GM12801 (cell line): Measurements from ENCODE around the gene S1PR1.

Experiments
- TF ChIP-seq, protein P1 (sequence below): IDR thresholded peaks from one replicate; pipeline ENCODE4 v1.5.1; 2011; ENCODE audit warnings: control low read depth; ENCODE audit not compliant: insufficient read length; ENCODE audit errors: extremely low read depth

S1PR1 gene

GRCh38 chr1:101215363-101216011 lies 21.3 kb upstream of the S1PR1 start:
- TF ChIP-seq, protein P1, sequence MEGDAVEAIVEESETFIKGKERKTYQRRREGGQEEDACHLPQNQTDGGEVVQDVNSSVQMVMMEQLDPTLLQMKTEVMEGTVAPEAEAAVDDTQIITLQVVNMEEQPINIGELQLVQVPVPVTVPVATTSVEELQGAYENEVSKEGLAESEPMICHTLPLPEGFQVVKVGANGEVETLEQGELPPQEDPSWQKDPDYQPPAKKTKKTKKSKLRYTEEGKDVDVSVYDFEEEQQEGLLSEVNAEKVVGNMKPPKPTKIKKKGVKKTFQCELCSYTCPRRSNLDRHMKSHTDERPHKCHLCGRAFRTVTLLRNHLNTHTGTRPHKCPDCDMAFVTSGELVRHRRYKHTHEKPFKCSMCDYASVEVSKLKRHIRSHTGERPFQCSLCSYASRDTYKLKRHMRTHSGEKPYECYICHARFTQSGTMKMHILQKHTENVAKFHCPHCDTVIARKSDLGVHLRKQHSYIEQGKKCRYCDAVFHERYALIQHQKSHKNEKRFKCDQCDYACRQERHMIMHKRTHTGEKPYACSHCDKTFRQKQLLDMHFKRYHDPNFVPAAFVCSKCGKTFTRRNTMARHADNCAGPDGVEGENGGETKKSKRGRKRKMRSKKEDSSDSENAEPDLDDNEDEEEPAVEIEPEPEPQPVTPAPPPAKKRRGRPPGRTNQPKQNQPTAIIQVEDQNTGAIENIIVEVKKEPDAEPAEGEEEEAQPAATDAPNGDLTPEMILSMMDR, result no peak

DNA sequence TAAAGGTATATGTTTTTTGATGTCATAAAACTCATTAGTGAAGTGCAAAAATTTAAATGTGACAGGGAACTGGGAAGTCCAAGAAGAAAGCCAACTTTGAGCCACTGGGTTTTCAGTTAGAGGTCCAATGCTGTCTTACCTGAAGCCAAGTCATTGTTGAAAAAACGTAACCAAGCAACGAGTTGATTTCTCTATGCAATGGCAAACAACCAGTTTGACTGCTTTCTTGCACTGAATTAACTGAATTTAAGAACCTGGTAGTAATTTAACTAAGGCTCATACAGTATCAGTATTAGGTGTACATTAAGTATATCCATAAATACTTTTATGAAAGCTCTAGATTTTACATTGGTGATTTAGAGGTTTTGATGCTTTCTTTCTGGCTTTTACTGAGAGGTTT lies 20.2 kb upstream of the S1PR1 start:
- TF ChIP-seq, protein P1, result no peak

- TF ChIP-seq, protein P1, result no peak
Measured at GRCh38 chr1:101217148-101217547, 19.7 kb upstream of the S1PR1 start.

GRCh38 chr1:101219924-101220870 lies 16.6 kb upstream of the S1PR1 start:
- TF ChIP-seq, protein P1, result no peak

DNA sequence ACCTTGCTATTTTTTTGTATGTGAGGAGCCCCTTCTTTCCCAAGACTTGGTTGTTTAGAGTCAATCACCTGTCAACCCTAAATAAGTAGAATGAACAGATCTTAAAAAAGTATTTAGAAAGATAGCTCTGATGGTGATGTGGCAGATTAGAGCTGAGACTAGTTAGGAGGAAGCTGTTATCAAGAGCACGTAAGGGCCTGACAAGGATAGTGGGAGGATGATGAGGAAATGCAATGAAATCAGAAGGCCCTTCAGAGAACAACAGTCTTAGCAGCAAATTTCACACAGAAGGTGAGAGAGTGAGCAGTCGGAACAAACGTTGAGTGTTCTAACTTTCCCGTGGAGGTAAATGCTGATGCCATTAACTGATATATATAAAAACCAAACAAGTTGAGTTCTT lies 15.9 kb upstream of the S1PR1 start:
- TF ChIP-seq, protein P1, result no peak

DNA sequence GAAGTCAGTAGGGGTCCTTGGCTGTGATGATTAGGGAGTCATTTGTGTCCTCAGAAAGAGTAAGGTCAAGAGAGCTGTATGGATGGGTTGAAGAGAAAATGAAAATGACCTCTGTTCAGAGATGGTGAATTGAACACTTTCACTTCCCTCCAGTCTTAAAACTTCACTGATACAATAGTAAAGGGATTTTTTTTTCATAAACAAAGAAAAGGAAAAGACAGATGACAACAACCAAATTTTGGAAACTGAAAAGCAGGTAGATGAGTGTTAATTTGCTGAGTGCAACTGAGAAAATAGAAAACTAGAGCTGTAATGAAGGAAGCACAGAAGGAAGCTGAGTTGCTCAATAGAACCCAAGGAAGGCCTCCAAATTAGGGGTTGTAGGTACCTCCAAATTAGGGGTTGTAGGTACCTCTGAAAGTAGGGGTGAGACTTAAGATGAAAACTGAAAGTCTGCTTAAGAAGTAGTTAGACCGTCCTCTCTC lies 14.8 kb upstream of the S1PR1 start:
- TF ChIP-seq, protein P1, result no peak

- TF ChIP-seq, protein P1, result no peak
Measured at GRCh38 chr1:101227837-101228236, 9.0 kb upstream of the S1PR1 start.
